ENCODE measurements around the gene SLC34A3.

SLC34A3 gene

DNA sequence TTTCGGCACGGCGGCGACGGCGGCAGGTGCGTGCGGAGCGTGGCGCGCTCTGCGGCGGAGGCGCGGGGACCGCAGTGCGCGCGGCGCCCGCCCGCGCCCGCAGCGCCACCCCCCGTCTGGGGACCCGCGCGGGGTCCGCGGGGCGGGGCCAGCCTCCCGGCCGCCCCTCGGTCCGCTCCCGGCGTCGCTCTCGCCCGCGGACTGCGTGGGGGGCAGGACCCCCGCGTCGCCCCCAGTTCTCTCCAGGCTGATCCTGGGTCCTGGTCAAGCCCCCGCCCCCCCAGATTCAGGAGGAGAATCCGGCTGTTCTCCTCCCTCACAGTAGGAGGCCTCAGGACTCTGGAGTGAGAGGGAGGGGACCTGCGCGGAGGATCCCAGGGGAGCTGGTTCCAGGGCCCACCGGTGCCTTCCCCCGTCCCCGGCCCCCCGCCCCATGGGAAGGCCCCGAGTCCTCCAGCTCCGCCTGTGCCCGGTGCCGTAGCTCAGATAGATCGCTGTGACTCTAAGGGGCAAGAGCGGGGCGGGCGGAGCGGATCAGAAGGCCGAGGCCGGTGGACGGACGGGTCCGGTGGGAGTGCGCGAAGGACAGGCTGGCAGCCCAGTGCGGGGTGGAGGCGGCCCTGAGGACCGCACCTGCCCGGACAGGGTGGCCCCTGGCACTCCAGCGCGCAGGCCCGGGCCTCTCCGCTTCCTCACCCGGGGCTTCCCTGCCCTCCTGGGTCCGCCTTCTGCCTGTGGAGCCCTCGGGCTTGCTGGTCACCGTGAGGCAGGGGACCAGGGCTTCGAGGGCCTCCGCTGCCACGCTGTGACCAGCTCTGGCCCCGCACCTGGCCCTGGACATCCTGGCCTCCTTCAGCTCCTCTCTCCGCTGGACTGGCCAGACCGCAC lies 8.3 kb upstream of the SLC34A3 start, which contains the start of gene RNF208:
Gene RNF208 (minus strand): TSS at position 51 of the 888 bp plus-strand sequence. CDS start 1,028 bp downstream, outside the sequence.
- H3K9me3 ChIP-seq (ENCODE audit: severe bottlenecking) = no peaks in the 10 kb centered on the region
- peaks cover 35% of the 10 kb centered on the region for H3K4me1 ChIP-seq (ENCODE audit: insufficient read depth, poor library complexity, severe bottlenecking)
- H3K27ac ChIP-seq (ENCODE audit: poor library complexity, severe bottlenecking) = peak within 1 kb of the TSS; percentile 92
- no peaks in the 10 kb centered on the region for H3K36me3 ChIP-seq (ENCODE audit: low read depth)
- DNase-seq (ENCODE audit: low spot score) (no peak), ATAC-seq (ENCODE audit: low read depth) (no peak)
- TF ChIP-seq, protein P1, sequence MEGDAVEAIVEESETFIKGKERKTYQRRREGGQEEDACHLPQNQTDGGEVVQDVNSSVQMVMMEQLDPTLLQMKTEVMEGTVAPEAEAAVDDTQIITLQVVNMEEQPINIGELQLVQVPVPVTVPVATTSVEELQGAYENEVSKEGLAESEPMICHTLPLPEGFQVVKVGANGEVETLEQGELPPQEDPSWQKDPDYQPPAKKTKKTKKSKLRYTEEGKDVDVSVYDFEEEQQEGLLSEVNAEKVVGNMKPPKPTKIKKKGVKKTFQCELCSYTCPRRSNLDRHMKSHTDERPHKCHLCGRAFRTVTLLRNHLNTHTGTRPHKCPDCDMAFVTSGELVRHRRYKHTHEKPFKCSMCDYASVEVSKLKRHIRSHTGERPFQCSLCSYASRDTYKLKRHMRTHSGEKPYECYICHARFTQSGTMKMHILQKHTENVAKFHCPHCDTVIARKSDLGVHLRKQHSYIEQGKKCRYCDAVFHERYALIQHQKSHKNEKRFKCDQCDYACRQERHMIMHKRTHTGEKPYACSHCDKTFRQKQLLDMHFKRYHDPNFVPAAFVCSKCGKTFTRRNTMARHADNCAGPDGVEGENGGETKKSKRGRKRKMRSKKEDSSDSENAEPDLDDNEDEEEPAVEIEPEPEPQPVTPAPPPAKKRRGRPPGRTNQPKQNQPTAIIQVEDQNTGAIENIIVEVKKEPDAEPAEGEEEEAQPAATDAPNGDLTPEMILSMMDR (IDR thresholded peaks at IDR 0.05; ENCODE audit: poor library complexity, severe bottlenecking) = no peak
- peak within 1 kb of the TSS; percentile 45 for H3K4me3 ChIP-seq (ENCODE audit: severe bottlenecking)
- no peaks in the 10 kb centered on the region for H3K27me3 ChIP-seq (ENCODE audit: insufficient read depth, poor library complexity, severe bottlenecking)

- peak overlapping the region; percentile 45 for H3K4me3 ChIP-seq (ENCODE audit: severe bottlenecking)
- TF ChIP-seq, protein P1 (IDR thresholded peaks at IDR 0.05; ENCODE audit: poor library complexity, severe bottlenecking) = no peak
- H3K36me3 ChIP-seq (ENCODE audit: low read depth) = no peaks in the 10 kb centered on the region
- no peaks in the 10 kb centered on the region for H3K9me3 ChIP-seq (ENCODE audit: severe bottlenecking)
- peak; percentile 44 for ATAC-seq (ENCODE audit: low read depth)
- no peaks in the 10 kb centered on the region for H3K27me3 ChIP-seq (ENCODE audit: insufficient read depth, poor library complexity, severe bottlenecking)
- DNase-seq (ENCODE audit: low spot score) = peak; percentile 98
- H3K4me1 ChIP-seq (ENCODE audit: insufficient read depth, poor library complexity, severe bottlenecking) = peaks cover 37% of the 10 kb centered on the region
- peak overlapping the region; percentile 92 for H3K27ac ChIP-seq (ENCODE audit: poor library complexity, severe bottlenecking)
Observed at GRCh38 chr9:137223078-137223970, 7.4 kb upstream of the SLC34A3 start.

- peak; percentile 1; the same call in 1 of the 3 replicates for ATAC-seq (ENCODE audit: low read depth)
- H3K4me1 ChIP-seq (ENCODE audit: insufficient read depth, poor library complexity, severe bottlenecking) = peaks cover 32% of the 10 kb centered on the region
- peak within 1 kb of the TSS; percentile 45 for H3K4me3 ChIP-seq (ENCODE audit: severe bottlenecking)
- no peaks in the 10 kb centered on the region for H3K9me3 ChIP-seq (ENCODE audit: severe bottlenecking)
- no peaks in the 10 kb centered on the region for H3K27me3 ChIP-seq (ENCODE audit: insufficient read depth, poor library complexity, severe bottlenecking)
- TF ChIP-seq, protein P1 (IDR thresholded peaks at IDR 0.05; ENCODE audit: poor library complexity, severe bottlenecking) = no peak
- peak within 1 kb of the TSS; percentile 92 for H3K27ac ChIP-seq (ENCODE audit: poor library complexity, severe bottlenecking)
- no peaks in the 10 kb centered on the region for H3K36me3 ChIP-seq (ENCODE audit: low read depth)
- DNase-seq (ENCODE audit: low spot score) = no peak
Observed at GRCh38 chr9:137224830-137225694, 5.6 kb upstream of the SLC34A3 start, which contains the start of gene CYSRT1. CYSRT1 (plus strand) TSS chr9:137225174; CDS start chr9:137225622, 448 bp downstream.

- TF ChIP-seq, protein P1 (IDR thresholded peaks at IDR 0.05; ENCODE audit: poor library complexity, severe bottlenecking) = no peak
- ATAC-seq (ENCODE audit: low read depth) = no peak
- no peak for DNase-seq (ENCODE audit: low spot score)
- H3K4me3 ChIP-seq (ENCODE audit: severe bottlenecking) = no peak overlapping the region
- H3K9me3 ChIP-seq (ENCODE audit: severe bottlenecking) = no peaks in the 10 kb centered on the region
- H3K36me3 ChIP-seq (ENCODE audit: low read depth) = no peaks in the 10 kb centered on the region
- peaks cover 32% of the 10 kb centered on the region for H3K4me1 ChIP-seq (ENCODE audit: insufficient read depth, poor library complexity, severe bottlenecking)
- peak overlapping the region; percentile 92 for H3K27ac ChIP-seq (ENCODE audit: poor library complexity, severe bottlenecking)
- no peaks in the 10 kb centered on the region for H3K27me3 ChIP-seq (ENCODE audit: insufficient read depth, poor library complexity, severe bottlenecking)
Observed at GRCh38 chr9:137225699-137226331, 4.9 kb upstream of the SLC34A3 start.

Measured in RWPE2 (cell line).